Ovary (tissue), 3 donors: ENCODE data around the gene SAMHD1.

ENCODE experiments used
- EP300 ChIP-seq: sonication (generic); formaldehyde crosslinking; IDR thresholded peaks from one replicate; pipeline ENCODE4 v1.6.1; 2017; ENCODE audit warnings: antibody characterized with exemption
- POLR2A ChIP-seq: fragments of 450-650 bp; IDR thresholded peaks from one replicate; pipeline ENCODE4 v1.6.1; 2017; ENCODE audit warnings: antibody characterized with exemption, mild to moderate bottlenecking, moderate library complexity
- TF ChIP-seq, protein P1 (sequence below), 3 donors: fragments of 450-650 bp in 2 of 3; fragments of 200-600 bp in 1 of 3; IDR thresholded peaks; one replicate each; pipeline versions ENCODE4 v1.5.1 to v1.8.0; 2016 to 2022; ENCODE audit warnings: antibody characterized with exemption in 3 of 3, mild to moderate bottlenecking in 1 of 3
- donor health status: DM: no; HTN: no; CAD: no.

DNA sequence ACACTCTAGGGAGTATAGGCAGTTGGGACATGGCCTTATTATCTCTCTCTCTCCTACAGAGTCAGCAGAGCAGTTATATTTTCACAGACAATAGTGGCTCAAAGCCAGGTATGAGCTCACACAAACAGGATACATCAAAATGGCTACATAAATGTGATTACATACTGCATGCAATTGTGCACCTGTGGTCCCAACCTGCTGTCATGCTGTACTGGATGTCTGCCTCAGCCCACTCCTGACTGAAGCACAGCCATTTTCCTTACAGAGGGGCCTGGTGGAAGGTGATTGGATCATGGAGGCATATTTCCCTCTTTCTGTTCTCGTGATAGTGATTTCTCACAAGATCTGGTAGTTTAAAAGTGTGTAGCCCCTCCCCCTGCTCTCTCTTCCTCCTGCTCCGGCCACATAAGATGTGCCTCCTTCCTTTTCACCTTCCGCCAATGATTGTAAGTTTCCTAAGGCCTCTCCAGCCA is 37.0 kb upstream of the SAMHD1 start:
- TF ChIP-seq, protein P1, sequence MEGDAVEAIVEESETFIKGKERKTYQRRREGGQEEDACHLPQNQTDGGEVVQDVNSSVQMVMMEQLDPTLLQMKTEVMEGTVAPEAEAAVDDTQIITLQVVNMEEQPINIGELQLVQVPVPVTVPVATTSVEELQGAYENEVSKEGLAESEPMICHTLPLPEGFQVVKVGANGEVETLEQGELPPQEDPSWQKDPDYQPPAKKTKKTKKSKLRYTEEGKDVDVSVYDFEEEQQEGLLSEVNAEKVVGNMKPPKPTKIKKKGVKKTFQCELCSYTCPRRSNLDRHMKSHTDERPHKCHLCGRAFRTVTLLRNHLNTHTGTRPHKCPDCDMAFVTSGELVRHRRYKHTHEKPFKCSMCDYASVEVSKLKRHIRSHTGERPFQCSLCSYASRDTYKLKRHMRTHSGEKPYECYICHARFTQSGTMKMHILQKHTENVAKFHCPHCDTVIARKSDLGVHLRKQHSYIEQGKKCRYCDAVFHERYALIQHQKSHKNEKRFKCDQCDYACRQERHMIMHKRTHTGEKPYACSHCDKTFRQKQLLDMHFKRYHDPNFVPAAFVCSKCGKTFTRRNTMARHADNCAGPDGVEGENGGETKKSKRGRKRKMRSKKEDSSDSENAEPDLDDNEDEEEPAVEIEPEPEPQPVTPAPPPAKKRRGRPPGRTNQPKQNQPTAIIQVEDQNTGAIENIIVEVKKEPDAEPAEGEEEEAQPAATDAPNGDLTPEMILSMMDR (IDR thresholded peaks at IDR 0.05), result no peak
- no peak for TF ChIP-seq POLR2A
- no peak for TF ChIP-seq EP300
